ENCODE results near the gene ELN.

The ELN gene

GRCh38 chr7:74033372-74034311 is 5.7 kb downstream of the ELN start:
- no peaks in the 10 kb centered on the region for H3K9me3 ChIP-seq (ENCODE audit: control insufficient read depth, insufficient read depth, low read depth, low read length)
- peaks cover 31% of the 10 kb centered on the region for H3K4me1 ChIP-seq (ENCODE audit: control insufficient read depth, insufficient read depth, low read length)
- H3K27ac ChIP-seq (ENCODE audit: low read depth, low read length), result no peak overlapping the region
- no peak overlapping the region for H3K9ac ChIP-seq (ENCODE audit: low read length)
- peaks cover 5% of the 10 kb centered on the region; the same call in 1 of the 2 replicates for H3K27me3 ChIP-seq (ENCODE audit: control insufficient read depth, insufficient read depth, low read length)
- no peak overlapping the region for H3K4me3 ChIP-seq (ENCODE audit: low read depth, low read length)
- H3K36me3 ChIP-seq (ENCODE audit: control insufficient read depth, insufficient read depth, low read length), result no peaks in the 10 kb centered on the region

GRCh38 chr7:74037609-74038008 is 9.6 kb downstream of the ELN start:
- Histone ChIP-seq H3K4me1 (ENCODE audit: control insufficient read depth, insufficient read depth, low read length) (peaks cover 14% of the 10 kb centered on the region; the same call in 1 of the 2 replicates), H3K9me3 (ENCODE audit: control insufficient read depth, insufficient read depth, low read depth, low read length) (no peaks in the 10 kb centered on the region), H3K27me3 (ENCODE audit: control insufficient read depth, insufficient read depth, low read length) (no peaks in the 10 kb centered on the region), H3K27ac (ENCODE audit: low read depth, low read length) (no peak overlapping the region), H3K4me3 (ENCODE audit: low read depth, low read length) (no peak overlapping the region), H3K36me3 (ENCODE audit: control insufficient read depth, insufficient read depth, low read length) (no peaks in the 10 kb centered on the region), H3K9ac (ENCODE audit: low read length) (no peak overlapping the region)

GRCh38 chr7:74038194-74038961 is 10.4 kb downstream of the ELN start:
- Histone ChIP-seq H3K4me1 (ENCODE audit: control insufficient read depth, insufficient read depth, low read length) (peaks cover 19% of the 10 kb centered on the region), H3K9ac (ENCODE audit: low read length) (no peak overlapping the region)

GRCh38 chr7:74039337-74039736 is 11.4 kb downstream of the ELN start:
- Histone ChIP-seq H3K27me3 (ENCODE audit: control insufficient read depth, insufficient read depth, low read length) (no peaks in the 10 kb centered on the region), H3K4me1 (ENCODE audit: control insufficient read depth, insufficient read depth, low read length) (peaks cover 21% of the 10 kb centered on the region), H3K9ac (ENCODE audit: low read length) (no peak overlapping the region), H3K9me3 (ENCODE audit: control insufficient read depth, insufficient read depth, low read depth, low read length) (no peaks in the 10 kb centered on the region), H3K4me3 (ENCODE audit: low read depth, low read length) (no peak overlapping the region), H3K27ac (ENCODE audit: low read depth, low read length) (no peak overlapping the region), H3K36me3 (ENCODE audit: control insufficient read depth, insufficient read depth, low read length) (no peaks in the 10 kb centered on the region)

More at GRCh38 chr7:74038194-74038961, 10.4 kb downstream of the ELN start:
- Histone ChIP-seq H3K27ac (ENCODE audit: low read depth, low read length) (no peak overlapping the region), H3K4me3 (ENCODE audit: low read depth, low read length) (no peak overlapping the region), H3K27me3 (ENCODE audit: control insufficient read depth, insufficient read depth, low read length) (no peaks in the 10 kb centered on the region), H3K36me3 (ENCODE audit: control insufficient read depth, insufficient read depth, low read length) (no peaks in the 10 kb centered on the region), H3K9me3 (ENCODE audit: control insufficient read depth, insufficient read depth, low read depth, low read length) (no peaks in the 10 kb centered on the region)

GRCh38 chr7:74040101-74040790 is 12.3 kb downstream of the ELN start:
- Histone ChIP-seq H3K4me1 (ENCODE audit: control insufficient read depth, insufficient read depth, low read length) (peaks cover 30% of the 10 kb centered on the region), H3K9me3 (ENCODE audit: control insufficient read depth, insufficient read depth, low read depth, low read length) (no peaks in the 10 kb centered on the region), H3K36me3 (ENCODE audit: control insufficient read depth, insufficient read depth, low read length) (no peaks in the 10 kb centered on the region), H3K9ac (ENCODE audit: low read length) (no peak overlapping the region), H3K4me3 (ENCODE audit: low read depth, low read length) (no peak overlapping the region), H3K27ac (ENCODE audit: low read depth, low read length) (no peak overlapping the region), H3K27me3 (ENCODE audit: control insufficient read depth, insufficient read depth, low read length) (no peaks in the 10 kb centered on the region)

GRCh38 chr7:74040791-74041520 is 13.0 kb downstream of the ELN start:
- H3K9me3 ChIP-seq (ENCODE audit: control insufficient read depth, insufficient read depth, low read depth, low read length), result no peaks in the 10 kb centered on the region
- H3K9ac ChIP-seq (ENCODE audit: low read length), result no peak overlapping the region
- H3K36me3 ChIP-seq (ENCODE audit: control insufficient read depth, insufficient read depth, low read length), result no peaks in the 10 kb centered on the region
- H3K27me3 ChIP-seq (ENCODE audit: control insufficient read depth, insufficient read depth, low read length), result no peaks in the 10 kb centered on the region
- H3K4me1 ChIP-seq (ENCODE audit: control insufficient read depth, insufficient read depth, low read length), result peaks cover 30% of the 10 kb centered on the region
- no peak overlapping the region for H3K4me3 ChIP-seq (ENCODE audit: low read depth, low read length)
- H3K27ac ChIP-seq (ENCODE audit: low read depth, low read length), result no peak overlapping the region

GRCh38 chr7:74042746-74043522 is 15.0 kb downstream of the ELN start:
- H3K9me3 ChIP-seq (ENCODE audit: control insufficient read depth, insufficient read depth, low read depth, low read length), result no peaks in the 10 kb centered on the region
- no peak overlapping the region; the same call in 1 of the 2 replicates for H3K4me3 ChIP-seq (ENCODE audit: low read depth, low read length)
- H3K27me3 ChIP-seq (ENCODE audit: control insufficient read depth, insufficient read depth, low read length), result no peaks in the 10 kb centered on the region
- H3K4me1 ChIP-seq (ENCODE audit: control insufficient read depth, insufficient read depth, low read length), result peaks cover 30% of the 10 kb centered on the region
- H3K27ac ChIP-seq (ENCODE audit: low read depth, low read length), result peak overlapping the region; percentile 63; the same call in 1 of the 2 replicates
- H3K9ac ChIP-seq (ENCODE audit: low read length), result peak overlapping the region; percentile 38
- no peaks in the 10 kb centered on the region for H3K36me3 ChIP-seq (ENCODE audit: control insufficient read depth, insufficient read depth, low read length)

- Histone ChIP-seq H3K9ac (ENCODE audit: low read length) (no peak overlapping the region), H3K36me3 (ENCODE audit: control insufficient read depth, insufficient read depth, low read length) (no peaks in the 10 kb centered on the region), H3K27ac (ENCODE audit: low read depth, low read length) (peak overlapping the region; percentile 63; the same call in 1 of the 2 replicates), H3K4me3 (ENCODE audit: low read depth, low read length) (no peak overlapping the region; the same call in 1 of the 2 replicates), H3K4me1 (ENCODE audit: control insufficient read depth, insufficient read depth, low read length) (peaks cover 30% of the 10 kb centered on the region), H3K27me3 (ENCODE audit: control insufficient read depth, insufficient read depth, low read length) (no peaks in the 10 kb centered on the region), H3K9me3 (ENCODE audit: control insufficient read depth, insufficient read depth, low read depth, low read length) (no peaks in the 10 kb centered on the region)
Observed at GRCh38 chr7:74043523-74043951, 15.6 kb downstream of the ELN start.

GRCh38 chr7:74044366-74045350 is 16.7 kb downstream of the ELN start:
- H3K4me3 ChIP-seq (ENCODE audit: low read depth, low read length), result no peak overlapping the region
- H3K27me3 ChIP-seq (ENCODE audit: control insufficient read depth, insufficient read depth, low read length), result no peaks in the 10 kb centered on the region
- H3K9ac ChIP-seq (ENCODE audit: low read length), result no peak overlapping the region
- no peak overlapping the region for H3K27ac ChIP-seq (ENCODE audit: low read depth, low read length)
- peaks cover 30% of the 10 kb centered on the region for H3K4me1 ChIP-seq (ENCODE audit: control insufficient read depth, insufficient read depth, low read length)
- H3K36me3 ChIP-seq (ENCODE audit: control insufficient read depth, insufficient read depth, low read length), result no peaks in the 10 kb centered on the region
- no peaks in the 10 kb centered on the region for H3K9me3 ChIP-seq (ENCODE audit: control insufficient read depth, insufficient read depth, low read depth, low read length)
